A549 (cell line): ENCODE measurements around the gene MORF4L2. TPM values are rescaled to one million over a fixed set of nuclear protein-coding genes. Genes with fewer than 3 reads are reported as not detected.

Experiments
- ATAC-seq, 2 experiments: fragments of 200-7000 bp in 1 of 2; fragments of >200 bp in 1 of 2; cut with Nextera tagmentation in 1 of 2; cut with Tn5 transposase in 1 of 2; 3 replicates each; pipeline versions ENCODE4 v1.8.0 to v1.9.1; 2018 to 2020; ENCODE audit warnings: mild to moderate bottlenecking in 1 of 2, moderate library complexity in 1 of 2
- CTCF ChIA-PET: fragments of 300-600 bp; sonication (Branson Sonifier 250); formaldehyde crosslinking; extraction: SDS; loops from one replicate; lab custom pipeline; 2021; ENCODE audit warnings: antibody characterized with exemption, inconsistent platforms; lab: Yijun Ruan, JAX
- POLR2A ChIA-PET: fragments of 350-600 bp; formaldehyde crosslinking; extraction: SDS; loops from one replicate; lab custom pipeline; 2021; ENCODE audit warnings: antibody characterized with exemption, inconsistent platforms; lab: Yijun Ruan, JAX
- DNase-seq, 2 experiments: peaks; one replicate each; pipeline versions ENCODE4 v3.0.0 to v3.0.0-alpha.2; 2011 to 2016; ENCODE audit warnings: low read depth in 1 of 2, low spot score in 1 of 2
- FAIRE-seq: peaks from 2 replicates; lab custom pipeline; 2011; peaks lifted over from hg19 to GRCh38; lab: Jason Lieb, UNC
- H3K27ac ChIP-seq, 2 experiments: fragments of >200 bp; sonication (Bioruptor Twin); formaldehyde crosslinking; 3 replicates each; pipeline ENCODE4 v1.5.1; 2016 to 2017
- H3K4me1 ChIP-seq: fragments of >200 bp; sonication (Bioruptor Twin); formaldehyde crosslinking; 3 replicates; pipeline ENCODE4 v1.6.1; 2016
- H3K4me2 ChIP-seq: fragments of >200 bp; sonication (Bioruptor Twin); formaldehyde crosslinking; 3 replicates; pipeline ENCODE4 v1.6.1; 2016
- H3K4me3 ChIP-seq: fragments of >200 bp; sonication (Bioruptor Twin); formaldehyde crosslinking; 3 replicates; pipeline ENCODE4 v1.5.1; 2016
- H3K9me3 ChIP-seq: fragments of >200 bp; sonication (Bioruptor Twin); formaldehyde crosslinking; 3 replicates; pipeline ENCODE4 v1.6.1; 2016
- CEBPB ChIP-seq, 2 experiments: fragments of >200 bp in 1 of 2; sonication (Bioruptor Twin) in 1 of 2; formaldehyde crosslinking in 1 of 2; IDR thresholded peaks; 2 replicates each; pipeline ENCODE4 v1.6.1; 2012 to 2016
- CHD2 ChIP-seq: fragments of 150-350 bp; IDR thresholded peaks from 2 replicates; pipeline ENCODE4 v1.6.1; 2014; ENCODE audit warnings: low read length; ENCODE audit not compliant: partially characterized antibody
- CHD4 ChIP-seq: fragments of 200-600 bp; sonication (generic); IDR thresholded peaks from 2 replicates; pipeline ENCODE4 v1.6.1; 2016; ENCODE audit warnings: antibody characterized with exemption, mild to moderate bottlenecking, borderline replicate concordance
- EP300 ChIP-seq, 2 experiments: fragments of >200 bp; sonication (Bioruptor Twin); formaldehyde crosslinking; IDR thresholded peaks; 2 replicates in 1 of 2; 3 replicates in 1 of 2; pipeline ENCODE4 v1.6.1; 2016 to 2017
- GATA3 ChIP-seq: IDR thresholded peaks from 2 replicates; pipeline ENCODE4 v1.6.1; 2012; ENCODE audit warnings: borderline replicate concordance
- HEYL ChIP-seq: fragments of 250-450 bp; sonication (Bioruptor Pico); IDR thresholded peaks from 2 replicates; pipeline ENCODE4 v1.8.0; 2021; ENCODE audit warnings: mild to moderate bottlenecking, moderate library complexity
- HOXA7 ChIP-seq: fragments of 250-450 bp; sonication (Bioruptor Pico); IDR thresholded peaks from 2 replicates; pipeline ENCODE4 v1.5.0; 2020; ENCODE audit warnings: mild to moderate bottlenecking, moderate library complexity
- JUN ChIP-seq, 2 experiments: fragments of >200 bp; sonication (Bioruptor Twin); formaldehyde crosslinking; IDR thresholded peaks; 2 replicates in 1 of 2; 3 replicates in 1 of 2; pipeline ENCODE4 v1.6.1; 2016 to 2017
- JUNB ChIP-seq: fragments of >200 bp; sonication (Bioruptor Twin); formaldehyde crosslinking; IDR thresholded peaks from 2 replicates; pipeline ENCODE4 v1.6.1; 2016
- KDM5A ChIP-seq: fragments of 200-600 bp; sonication (generic); IDR thresholded peaks from 2 replicates; pipeline ENCODE4 v1.6.1; 2016; ENCODE audit warnings: antibody characterized with exemption, mild to moderate bottlenecking
- NPAS2 ChIP-seq: fragments of 250-450 bp; sonication (Bioruptor Pico); IDR thresholded peaks from 2 replicates; pipeline ENCODE4 v1.8.0; 2022; ENCODE audit warnings: mild to moderate bottlenecking, moderate library complexity, borderline replicate concordance
- PHF8 ChIP-seq: fragments of 200-600 bp; sonication (generic); IDR thresholded peaks from 2 replicates; pipeline ENCODE4 v1.6.1; 2016; ENCODE audit warnings: low read depth, mild to moderate bottlenecking, antibody characterized with exemption, moderate library complexity, borderline replicate concordance
- POLR2A ChIP-seq: IDR thresholded peaks from 2 replicates; pipeline ENCODE4 v1.6.1; 2012; ENCODE audit warnings: mild to moderate bottlenecking, low read length
- POLR2AphosphoS2 ChIP-seq: conservative IDR thresholded peaks from 2 replicates; pipeline ENCODE4 v1.6.1; 2012; ENCODE audit warnings: low read length, improper control_type of control experiment, inconsistent platforms
- RAD21 ChIP-seq, 2 experiments: fragments of >200 bp in 1 of 2; sonication (Bioruptor Twin) in 1 of 2; formaldehyde crosslinking in 1 of 2; IDR thresholded peaks in 1 of 2; conservative IDR thresholded peaks in 1 of 2; 2 replicates in 1 of 2; 3 replicates in 1 of 2; pipeline ENCODE4 v1.6.1; 2012 to 2018; ENCODE audit warnings: inconsistent platforms in 1 of 2
- RARB ChIP-seq: fragments of 250-450 bp; sonication (Bioruptor Pico); IDR thresholded peaks from 2 replicates; pipeline ENCODE4 v1.8.0; 2021; ENCODE audit warnings: mild to moderate bottlenecking, moderate library complexity
- RCOR1 ChIP-seq: fragments of 150-350 bp; IDR thresholded peaks from 2 replicates; pipeline ENCODE4 v1.6.1; 2014; ENCODE audit warnings: antibody characterized with exemption, low read length, low read depth
- RFX5 ChIP-seq: fragments of 450-650 bp; IDR thresholded peaks from 2 replicates; pipeline ENCODE4 v1.7.1; 2014; ENCODE audit warnings: antibody characterized with exemption, mild to moderate bottlenecking, moderate library complexity
- SMC3 ChIP-seq: fragments of >200 bp; sonication (Bioruptor Twin); formaldehyde crosslinking; IDR thresholded peaks from 3 replicates; pipeline ENCODE4 v1.6.1; 2018; ENCODE audit warnings: inconsistent platforms
- SREBF2 ChIP-seq: fragments of 450-650 bp; IDR thresholded peaks from 2 replicates; pipeline ENCODE4 v1.6.1; 2014; ENCODE audit warnings: mild to moderate bottlenecking, moderate library complexity
- ZFP36 ChIP-seq: fragments of 450-650 bp; IDR thresholded peaks from 2 replicates; pipeline ENCODE4 v1.6.1; 2014; ENCODE audit warnings: borderline replicate concordance; ENCODE audit not compliant: partially characterized antibody
- WGBS: methylation state at CpG from one replicate; pipeline ENCODE4 v1.1.6; 2017; ENCODE audit errors: missing lambda C conversion rate; 5-methylcytosine and 5-hydroxymethylcytosine counted together
- polyA plus RNA-seq, 4 experiments: library from polyadenylated mRNA; depleted of rRNA in 3 of 4; stranded (reverse); fragments of >200 nt; fragmentation: RNase III in 1 of 4; extraction: RNeasy Plus Mini Kit Qiagen cat#74134 plus additional on column Dnase treatment in 1 of 4; gene quantifications; 2 replicates in 3 of 4; 3 replicates in 1 of 4; pipeline ENCODE4 v1.2.3, GENCODE V29; 2011 to 2017
- TF ChIP-seq, protein P1 (sequence below): fragments of 250-450 bp; sonication (Bioruptor Pico); IDR thresholded peaks from 2 replicates; pipeline ENCODE4 v1.5.0; 2020; ENCODE audit warnings: low read depth, mild to moderate bottlenecking, moderate library complexity
- TF ChIP-seq, protein P2 (sequence below): IDR thresholded peaks from 2 replicates; pipeline ENCODE4 v1.6.1; 2012
- TF ChIP-seq, protein P3 (sequence below): IDR thresholded peaks from 2 replicates; pipeline ENCODE4 v1.6.1; 2012; ENCODE audit warnings: low read depth, borderline replicate concordance
- TF ChIP-seq, protein P4 (sequence below): fragments of >200 bp; sonication (Bioruptor Twin); formaldehyde crosslinking; IDR thresholded peaks from 3 replicates; pipeline ENCODE4 v1.5.1; 2016
- TF ChIP-seq, protein P5 (sequence below): fragments of 450-650 bp; IDR thresholded peaks from 2 replicates; pipeline ENCODE4 v1.6.1; 2014; ENCODE audit warnings: antibody characterized with exemption

The MORF4L2 gene
- polyA plus RNA-seq, 2 of the 4 experiments (the other 2 are of a cell fraction): 521 to 572 TPM

DNA sequence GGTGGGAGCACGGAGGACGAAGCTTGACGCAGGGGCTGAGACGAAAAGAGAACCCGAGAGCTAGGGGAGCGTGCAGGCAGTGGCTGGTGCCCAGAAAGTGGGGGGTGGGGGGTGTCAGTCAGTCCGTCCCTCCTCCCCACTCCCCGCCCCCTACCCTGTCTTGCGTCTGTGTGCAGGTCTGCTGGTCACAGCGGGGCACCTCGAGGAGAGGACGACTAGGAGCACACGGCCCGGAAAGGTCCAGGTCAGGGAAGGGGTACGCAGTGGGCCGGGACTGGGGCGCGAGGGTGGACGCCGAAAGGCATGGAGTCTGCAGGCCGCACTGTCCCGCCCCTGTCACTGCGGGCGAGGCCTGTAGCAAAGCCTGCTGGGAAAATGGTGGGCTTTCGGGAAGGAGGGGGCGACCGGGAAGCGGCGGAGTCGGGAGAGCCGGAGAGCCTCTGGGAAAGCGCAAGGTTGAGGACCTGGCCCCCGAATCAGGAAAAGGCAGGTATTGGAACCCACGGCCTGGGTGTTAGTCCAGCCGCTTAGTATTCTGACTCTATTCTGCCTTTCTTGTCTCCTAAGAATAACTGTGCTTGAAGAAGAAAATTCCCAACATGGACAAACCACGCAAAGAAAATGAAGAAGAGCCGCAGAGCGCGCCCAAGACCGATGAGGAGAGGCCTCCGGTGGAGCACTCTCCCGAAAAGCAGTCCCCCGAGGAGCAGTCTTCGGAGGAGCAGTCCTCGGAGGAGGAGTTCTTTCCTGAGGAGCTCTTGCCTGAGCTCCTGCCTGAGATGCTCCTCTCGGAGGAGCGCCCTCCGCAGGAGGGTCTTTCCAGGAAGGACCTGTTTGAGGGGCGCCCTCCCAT is 57.0 kb downstream of the MORF4L2 start:
- peak overlapping the region; percentile 83 for H3K4me3 ChIP-seq
- H3K4me2 ChIP-seq: peak overlapping the region; percentile 94
- H3K27ac ChIP-seq: peak overlapping the region; percentile 97
- peak; percentile 31 to 86 for DNase-seq
- H3K9me3 ChIP-seq: no peaks in the 10 kb centered on the region
- peak; percentile 92 to 95 for ATAC-seq
- H3K4me1 ChIP-seq: peaks cover 16% of the 10 kb centered on the region; the same call in 2 of the 3 replicates
- WGBS: 2% methylated on average over 32 of the region's 49 CpGs
- no peak for FAIRE-seq
- TF ChIP-seq, protein P1, sequence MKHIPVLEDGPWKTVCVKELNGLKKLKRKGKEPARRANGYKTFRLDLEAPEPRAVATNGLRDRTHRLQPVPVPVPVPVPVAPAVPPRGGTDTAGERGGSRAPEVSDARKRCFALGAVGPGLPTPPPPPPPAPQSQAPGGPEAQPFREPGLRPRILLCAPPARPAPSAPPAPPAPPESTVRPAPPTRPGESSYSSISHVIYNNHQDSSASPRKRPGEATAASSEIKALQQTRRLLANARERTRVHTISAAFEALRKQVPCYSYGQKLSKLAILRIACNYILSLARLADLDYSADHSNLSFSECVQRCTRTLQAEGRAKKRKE (CRISPR knock-in tag): no peak
- TF ChIP-seq, protein P2, sequence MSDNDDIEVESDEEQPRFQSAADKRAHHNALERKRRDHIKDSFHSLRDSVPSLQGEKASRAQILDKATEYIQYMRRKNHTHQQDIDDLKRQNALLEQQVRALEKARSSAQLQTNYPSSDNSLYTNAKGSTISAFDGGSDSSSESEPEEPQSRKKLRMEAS: peak; percentile 62; the same call in 1 of the 2 replicates
- TF ChIP-seq, protein P3, sequence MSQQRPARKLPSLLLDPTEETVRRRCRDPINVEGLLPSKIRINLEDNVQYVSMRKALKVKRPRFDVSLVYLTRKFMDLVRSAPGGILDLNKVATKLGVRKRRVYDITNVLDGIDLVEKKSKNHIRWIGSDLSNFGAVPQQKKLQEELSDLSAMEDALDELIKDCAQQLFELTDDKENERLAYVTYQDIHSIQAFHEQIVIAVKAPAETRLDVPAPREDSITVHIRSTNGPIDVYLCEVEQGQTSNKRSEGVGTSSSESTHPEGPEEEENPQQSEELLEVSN: peak; percentile 52
- TF ChIP-seq RAD21 (conservative IDR thresholded peaks at IDR 0.05 in 1 of 2, IDR thresholded peaks at IDR 0.05 in 1 of 2) (peak; percentile 58 to 61), PHF8 (peak; percentile 49), CEBPB (IDR thresholded peaks at IDR 0.05) (no peak), SMC3 (peak; percentile 70), JUN (IDR thresholded peaks at IDR 0.05) (peak in 1 of 2 experiments; percentile 65; a peak in 2 of 5 replicates), KDM5A (peak; percentile 2; the same call in 1 of the 2 replicates), POLR2A (peak; percentile 68)
- TF ChIP-seq, protein P4, sequence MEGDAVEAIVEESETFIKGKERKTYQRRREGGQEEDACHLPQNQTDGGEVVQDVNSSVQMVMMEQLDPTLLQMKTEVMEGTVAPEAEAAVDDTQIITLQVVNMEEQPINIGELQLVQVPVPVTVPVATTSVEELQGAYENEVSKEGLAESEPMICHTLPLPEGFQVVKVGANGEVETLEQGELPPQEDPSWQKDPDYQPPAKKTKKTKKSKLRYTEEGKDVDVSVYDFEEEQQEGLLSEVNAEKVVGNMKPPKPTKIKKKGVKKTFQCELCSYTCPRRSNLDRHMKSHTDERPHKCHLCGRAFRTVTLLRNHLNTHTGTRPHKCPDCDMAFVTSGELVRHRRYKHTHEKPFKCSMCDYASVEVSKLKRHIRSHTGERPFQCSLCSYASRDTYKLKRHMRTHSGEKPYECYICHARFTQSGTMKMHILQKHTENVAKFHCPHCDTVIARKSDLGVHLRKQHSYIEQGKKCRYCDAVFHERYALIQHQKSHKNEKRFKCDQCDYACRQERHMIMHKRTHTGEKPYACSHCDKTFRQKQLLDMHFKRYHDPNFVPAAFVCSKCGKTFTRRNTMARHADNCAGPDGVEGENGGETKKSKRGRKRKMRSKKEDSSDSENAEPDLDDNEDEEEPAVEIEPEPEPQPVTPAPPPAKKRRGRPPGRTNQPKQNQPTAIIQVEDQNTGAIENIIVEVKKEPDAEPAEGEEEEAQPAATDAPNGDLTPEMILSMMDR: peak; percentile 85
- POLR2A ChIA-PET: interaction anchor here (0.6 to 2.3 kb wide), 13 partner anchors 9 to 186 kb away, joined by 3 to 23 read pairs (median 4); partner anchors contain the start of genes MORF4L2, TCEAL3 and TCEAL4
- CTCF ChIA-PET: interaction anchor here (0.6 to 2.9 kb wide), 40 partner anchors 10 to 488 kb away, joined by 3 to 26 read pairs (median 4); partner anchors contain the start of genes MORF4L2 and TCEAL4

DNA sequence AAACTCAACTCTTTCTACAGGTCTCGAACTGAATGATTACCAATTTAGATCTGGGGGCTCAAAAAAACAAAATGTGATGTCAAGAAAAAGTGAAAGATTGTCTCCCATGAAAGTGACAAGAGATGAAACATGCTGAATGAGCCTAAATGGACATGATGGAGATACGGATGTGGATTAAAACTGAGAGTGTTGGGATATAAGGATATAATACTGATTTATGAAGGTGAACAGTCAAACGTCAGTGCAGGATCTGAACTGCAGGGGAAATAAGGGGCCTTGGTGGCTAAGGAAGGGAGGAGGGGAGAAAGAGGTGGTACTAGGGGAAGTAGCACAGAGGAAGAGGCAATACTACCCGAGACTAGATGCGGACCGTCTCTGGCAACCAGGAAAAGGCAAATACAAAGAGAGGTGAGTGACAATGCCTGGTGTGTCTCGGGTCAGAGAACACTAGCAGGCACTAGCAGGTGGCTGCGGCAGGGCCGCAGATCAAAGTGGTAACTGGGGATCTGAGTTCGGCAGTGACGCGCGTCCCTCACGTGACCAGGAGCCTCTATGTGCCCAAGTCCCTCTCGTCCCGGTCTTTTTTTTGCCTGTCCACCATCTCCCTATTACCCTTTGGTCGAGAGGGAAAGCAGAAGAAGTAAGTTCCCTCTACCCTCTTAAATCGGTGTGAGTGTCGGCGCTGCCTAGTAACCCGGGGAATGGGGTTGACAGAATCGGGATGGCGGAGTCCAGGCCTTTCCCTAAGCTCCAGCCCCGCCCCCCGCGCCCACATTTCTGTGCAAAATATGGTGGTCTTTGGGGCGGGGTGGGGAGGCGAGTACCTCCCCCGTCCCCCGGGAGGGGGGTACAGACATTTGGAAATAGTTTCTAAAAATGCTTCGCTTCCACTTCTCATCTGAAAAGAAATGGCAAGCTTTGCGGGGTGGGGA is 57.8 kb downstream of the MORF4L2 start, which contains the start of gene TCEAL1:
TSS of gene TCEAL1 (plus strand) at position 590 of the 932 bp plus-strand sequence. CDS start 942 bp downstream, outside the sequence.
- ATAC-seq (peak; percentile 60 to 64), FAIRE-seq (no peak), DNase-seq (peak in 1 of 2 experiments; percentile 61)
- peak within 1 kb of the TSS; percentile 94 for H3K4me2 ChIP-seq
- CTCF ChIA-PET: interaction anchor here (1.1 to 2.9 kb wide), 10 partner anchors 15 to 90 kb away, joined by 3 to 25 read pairs (median 12); no protein-coding TSS in a partner anchor
- H3K9me3 ChIP-seq: no peaks in the 10 kb centered on the region
- peak within 1 kb of the TSS; percentile 83 for H3K4me3 ChIP-seq
- H3K27ac ChIP-seq: peak within 1 kb of the TSS; percentile 97
- POLR2A ChIA-PET: interaction anchor here (0.7 to 2.3 kb wide), 7 partner anchors 10 to 187 kb away, joined by 3 to 23 read pairs (median 7); partner anchors contain the start of genes MORF4L2 and TCEAL4
- peaks cover 16% of the 10 kb centered on the region; the same call in 2 of the 3 replicates for H3K4me1 ChIP-seq
- WGBS: 2% methylated on average over 21 of the region's 32 CpGs
- TF ChIP-seq GATA3 (0 out of 2 replicates have a peak, but pooled peaks have one; percentile 12), SREBF2 (no peak), KDM5A (peak; percentile 27; the same call in 1 of the 2 replicates), NPAS2 (CRISPR knock-in tag) (no peak), RAD21 (conservative IDR thresholded peaks at IDR 0.05 in 1 of 2, IDR thresholded peaks at IDR 0.05 in 1 of 2) (no peak), HOXA7 (CRISPR knock-in tag) (no peak), EP300 (IDR thresholded peaks at IDR 0.05) (no peak), RARB (CRISPR knock-in tag) (no peak), POLR2AphosphoS2 (no peak), JUNB (no peak), HEYL (CRISPR knock-in tag) (no peak), ZFP36 (no peak), RFX5 (no peak), CHD2 (no peak), RCOR1 (no peak), CHD4 (no peak), PHF8 (peak; percentile 32)
- TF ChIP-seq, protein P5, sequence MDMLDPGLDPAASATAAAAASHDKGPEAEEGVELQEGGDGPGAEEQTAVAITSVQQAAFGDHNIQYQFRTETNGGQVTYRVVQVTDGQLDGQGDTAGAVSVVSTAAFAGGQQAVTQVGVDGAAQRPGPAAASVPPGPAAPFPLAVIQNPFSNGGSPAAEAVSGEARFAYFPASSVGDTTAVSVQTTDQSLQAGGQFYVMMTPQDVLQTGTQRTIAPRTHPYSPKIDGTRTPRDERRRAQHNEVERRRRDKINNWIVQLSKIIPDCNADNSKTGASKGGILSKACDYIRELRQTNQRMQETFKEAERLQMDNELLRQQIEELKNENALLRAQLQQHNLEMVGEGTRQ: peak; percentile 92
- TF ChIP-seq, all 56 proteins: peak for 4
